Esophagus muscularis mucosa (tissue), 4 donors: ENCODE measurements around the gene CFD. TPM values are rescaled to one million over a fixed set of nuclear protein-coding genes. Genes with fewer than 3 reads are reported as not detected.

Experiments used
- DNase-seq: peaks from one replicate; pipeline ENCODE4 v3.0.0-alpha.2; 2017; ENCODE audit errors: extremely low spot score
- H3K27ac ChIP-seq, 4 donors: fragments of 200-600 bp; sonication (generic); replicated peaks in 1 of 4; 1 replicate in 3 of 4; 2 replicates in 1 of 4; pipeline ENCODE4 v1.5.1; 2016 to 2019; ENCODE audit warnings: mild to moderate bottlenecking in 1 of 4
- H3K27me3 ChIP-seq, 4 donors: fragments of 200-600 bp; sonication (generic); one replicate each; pipeline versions ENCODE4 v1.5.1 to v1.6.0; 2016 to 2019
- H3K36me3 ChIP-seq, 4 donors: fragments of 200-600 bp; sonication (generic); one replicate each; pipeline ENCODE4 v1.5.1; 2016 to 2019
- H3K4me1 ChIP-seq, 4 donors: fragments of 200-600 bp; sonication (generic); one replicate each; pipeline ENCODE4 v1.5.1; 2016 to 2019
- H3K4me3 ChIP-seq, 4 donors: fragments of 200-600 bp; sonication (generic); 1 replicate in 2 of 4; 2 replicates in 2 of 4; pipeline ENCODE4 v1.5.1; 2016 to 2019; ENCODE audit warnings: mild to moderate bottlenecking in 4 of 4, moderate library complexity in 1 of 4
- H3K9me3 ChIP-seq, 4 donors: fragments of 200-600 bp; sonication (generic); 1 replicate in 3 of 4; 2 replicates in 1 of 4; pipeline ENCODE4 v1.5.1; 2016 to 2019
- CTCF ChIP-seq, 3 experiments: fragments of 200-600 bp in 2 of 3; fragments of 450-650 bp in 1 of 3; sonication (generic) in 2 of 3; IDR thresholded peaks; one replicate each; pipeline ENCODE4 v1.5.1; 2017 to 2019; ENCODE audit warnings: antibody characterized with exemption in 3 of 3, mild to moderate bottlenecking in 2 of 3, moderate library complexity in 1 of 3
- EP300 ChIP-seq: sonication (generic); formaldehyde crosslinking; IDR thresholded peaks from one replicate; pipeline ENCODE4 v1.6.1; 2017; ENCODE audit warnings: antibody characterized with exemption
- POLR2A ChIP-seq: fragments of 450-650 bp; IDR thresholded peaks from one replicate; pipeline ENCODE4 v1.6.1; 2017; ENCODE audit warnings: antibody characterized with exemption, moderate library complexity, mild to moderate bottlenecking, low read depth
- POLR2AphosphoS5 ChIP-seq, 2 donors: sonication (generic); formaldehyde crosslinking; IDR thresholded peaks; one replicate each; pipeline ENCODE4 v1.6.1; 2017; ENCODE audit warnings: antibody characterized with exemption in 2 of 2
- WGBS: methylation state at CpG from one replicate; pipeline ENCODE4 v1.1.5; 2018; 5-methylcytosine and 5-hydroxymethylcytosine counted together
- intact Hi-C: fragments of 100-400 bp; cut with DNase I; formaldehyde crosslinking; loops from one replicate; pipeline ENCODE4 v1.15.1; 2023
- total RNA-seq, 4 donors: library from RNA; depleted of rRNA; stranded (reverse); fragments of >200 nt; gene quantifications; one replicate each; pipeline versions ENCODE4 v1.1.0 to v1.2.1, GENCODE V29; 2016

CFD gene
- total RNA-seq, 4 donors from 2014 or later, result 298 to 1,068 (median 643) TPM

GRCh38 chr19:872266-872951 is 12.9 kb downstream of the CFD start:
- peak overlapping the region; percentile 45 to 73 (median 57) for H3K27ac ChIP-seq
- H3K36me3 ChIP-seq, result peaks cover 17 to 94% (median 84%) of the 10 kb centered on the region in 4 donors
- H3K9me3 ChIP-seq, result no peaks in the 10 kb centered on the region
- TF ChIP-seq POLR2A, result no peak
- no peak for TF ChIP-seq CTCF (IDR thresholded peaks at IDR 0.05)
- TF ChIP-seq POLR2AphosphoS5 (IDR thresholded peaks at IDR 0.05), result no peak
- TF ChIP-seq EP300, result no peak
- no peak for DNase-seq
- no peaks in the 10 kb centered on the region for H3K27me3 ChIP-seq
- H3K4me3 ChIP-seq, result peak overlapping the region in 1 of 4 donors; percentile 24
- intact Hi-C loops, result no loop called here
- peaks cover 16 to 37% (median 34%) of the 10 kb centered on the region in 4 donors for H3K4me1 ChIP-seq
- WGBS, result 71% methylated on average over 25 of the region's 27 CpGs

GRCh38 chr19:873084-873483 is 13.6 kb downstream of the CFD start:
- intact Hi-C loops, result no loop called here
- peaks cover 11 to 93% (median 78%) of the 10 kb centered on the region in 4 donors for H3K36me3 ChIP-seq
- H3K4me3 ChIP-seq, result no peak overlapping the region
- H3K9me3 ChIP-seq, result no peaks in the 10 kb centered on the region
- no peaks in the 10 kb centered on the region for H3K27me3 ChIP-seq
- TF ChIP-seq CTCF (IDR thresholded peaks at IDR 0.05) (no peak), POLR2A (no peak), POLR2AphosphoS5 (IDR thresholded peaks at IDR 0.05) (no peak), EP300 (no peak)
- peaks cover 16 to 36% (median 34%) of the 10 kb centered on the region in 4 donors for H3K4me1 ChIP-seq
- 93% methylated on average over 11 of the region's 13 CpGs for WGBS
- peak overlapping the region in 1 of 4 donors; percentile 73 for H3K27ac ChIP-seq
- no peak for DNase-seq

- Histone ChIP-seq H3K4me1 (peaks cover 16 to 35% (median 29%) of the 10 kb centered on the region in 4 donors), H3K4me3 (no peak overlapping the region), H3K36me3 (peaks cover 11 to 92% (median 75%) of the 10 kb centered on the region in 4 donors), H3K27me3 (no peaks in the 10 kb centered on the region), H3K27ac (no peak overlapping the region), H3K9me3 (no peaks in the 10 kb centered on the region)
- TF ChIP-seq POLR2A (no peak), CTCF (IDR thresholded peaks at IDR 0.05) (no peak), POLR2AphosphoS5 (IDR thresholded peaks at IDR 0.05) (no peak), EP300 (no peak)
- intact Hi-C loops, result no loop called here
- DNase-seq, result no peak
- 100% methylated on average over 6 of the region's 22 CpGs for WGBS
Observed at GRCh38 chr19:873561-874041, 14.1 kb downstream of the CFD start.

- no peak for DNase-seq
- no peak overlapping the region for H3K27ac ChIP-seq
- peaks cover 20 to 92% (median 75%) of the 10 kb centered on the region in 4 donors for H3K36me3 ChIP-seq
- WGBS, result 88% methylated on average over 21 of the region's 28 CpGs
- H3K27me3 ChIP-seq, result no peaks in the 10 kb centered on the region
- peaks cover 10 to 20% (median 13%) of the 10 kb centered on the region in 4 donors for H3K4me1 ChIP-seq
- no peak overlapping the region for H3K4me3 ChIP-seq
- intact Hi-C loops, result no loop called here
- TF ChIP-seq CTCF (IDR thresholded peaks at IDR 0.05), result no peak
- no peak for TF ChIP-seq POLR2AphosphoS5 (IDR thresholded peaks at IDR 0.05)
- no peak for TF ChIP-seq POLR2A
- TF ChIP-seq EP300, result no peak
- H3K9me3 ChIP-seq, result no peaks in the 10 kb centered on the region
Observed at GRCh38 chr19:875265-875879, 15.9 kb downstream of the CFD start.
